Muscle of back (tissue), 11 donors: ENCODE measurements around the gene TIMM13. TPM values are rescaled to one million over a fixed set of nuclear protein-coding genes. Genes with fewer than 3 reads are reported as not detected.

Experiments used
- DNase-seq, 3 donors: peaks; one replicate each; pipeline versions ENCODE4 v3.0.0 to v3.0.0-alpha.2; 2013
- polyA plus RNA-seq, 10 donors: library from polyadenylated mRNA; unstranded; fragments of 120-200 nt; gene quantifications; one replicate each; pipeline ENCODE4 v1.2.1, GENCODE V29; 2013; ENCODE audit not compliant: insufficient read length in 10 of 10

Gene TIMM13
- polyA plus RNA-seq, 10 donors, result 56.2 to 113 (median 73.8) TPM

DNA sequence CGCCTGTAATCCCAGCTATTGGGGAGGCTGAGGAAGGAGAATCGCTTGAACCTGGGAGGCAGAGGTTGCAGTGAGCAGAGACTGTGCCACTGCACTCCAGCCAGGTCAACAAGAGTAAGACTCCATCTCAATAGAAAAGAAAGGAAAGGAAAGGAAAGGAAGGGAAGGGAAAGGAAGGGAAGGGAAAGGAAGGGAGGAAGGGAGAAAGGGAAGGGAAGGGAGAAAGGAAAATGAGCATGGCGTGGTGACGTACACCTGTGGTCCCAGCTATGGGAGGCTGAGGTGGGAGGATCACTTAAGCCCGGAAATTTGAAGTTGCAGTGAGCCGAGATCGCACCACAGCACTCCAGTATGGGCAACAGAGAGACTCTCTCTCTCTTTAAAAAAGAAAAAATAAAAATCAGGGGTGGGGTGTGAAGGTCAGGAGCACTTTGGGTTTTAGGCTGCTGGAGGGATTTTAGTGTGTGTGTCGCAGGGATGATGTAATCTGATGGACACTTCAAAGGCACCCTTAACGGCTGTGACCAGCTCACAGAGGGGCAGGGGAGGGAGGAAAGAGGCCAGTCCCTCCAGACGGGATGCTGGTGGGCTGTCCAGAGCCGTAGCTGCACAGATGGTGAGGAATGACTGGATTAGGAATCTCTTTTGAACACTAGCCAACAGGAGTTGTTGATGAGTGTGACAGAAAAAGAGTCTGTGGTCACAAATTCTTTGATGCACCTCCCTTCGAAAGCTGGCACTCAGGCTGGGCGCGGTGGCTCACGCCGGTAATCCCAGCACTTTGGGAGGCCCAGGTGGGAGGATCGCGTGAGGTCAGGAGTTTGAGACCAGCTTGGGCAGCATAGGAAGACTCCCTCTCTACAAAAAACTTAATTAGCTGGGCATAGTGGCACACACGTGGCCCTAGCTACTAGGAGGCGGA is 39.8 kb downstream of the TIMM13 start:
- no peak for DNase-seq

DNA sequence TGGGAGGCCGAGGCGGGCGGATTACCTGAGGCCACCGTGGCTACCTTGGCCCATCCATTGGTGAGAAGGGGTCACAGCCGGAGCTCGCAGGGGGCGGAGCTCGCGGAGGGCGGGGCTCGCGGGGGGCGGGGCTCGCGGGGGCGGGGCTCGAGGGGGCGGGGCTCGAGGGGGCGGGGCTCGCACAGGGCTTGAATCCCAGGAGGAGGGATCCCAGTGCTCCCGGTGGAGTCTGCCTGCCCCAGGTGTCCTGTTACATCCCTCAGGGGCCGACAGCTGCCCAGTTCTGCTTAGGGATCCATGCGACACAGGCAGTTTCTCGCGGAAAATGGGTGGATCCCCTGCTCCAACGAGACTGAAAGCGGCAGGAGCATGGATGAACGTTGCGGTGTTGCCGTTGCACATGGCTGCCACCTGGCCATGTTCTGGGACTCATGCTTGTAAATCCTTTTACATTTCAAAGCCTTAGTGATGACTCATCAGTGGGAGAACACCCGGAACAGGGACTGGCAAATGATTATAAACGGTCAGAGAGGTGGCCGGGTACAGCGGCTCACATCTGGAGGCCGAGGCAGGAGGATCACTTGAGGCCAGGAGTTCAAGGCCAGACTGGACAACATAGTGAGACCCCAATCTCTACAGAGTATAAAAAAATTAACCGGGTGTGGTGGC is 42.2 kb downstream of the TIMM13 start:
- peak in 1 of 3 donors; percentile 41 for DNase-seq

DNA sequence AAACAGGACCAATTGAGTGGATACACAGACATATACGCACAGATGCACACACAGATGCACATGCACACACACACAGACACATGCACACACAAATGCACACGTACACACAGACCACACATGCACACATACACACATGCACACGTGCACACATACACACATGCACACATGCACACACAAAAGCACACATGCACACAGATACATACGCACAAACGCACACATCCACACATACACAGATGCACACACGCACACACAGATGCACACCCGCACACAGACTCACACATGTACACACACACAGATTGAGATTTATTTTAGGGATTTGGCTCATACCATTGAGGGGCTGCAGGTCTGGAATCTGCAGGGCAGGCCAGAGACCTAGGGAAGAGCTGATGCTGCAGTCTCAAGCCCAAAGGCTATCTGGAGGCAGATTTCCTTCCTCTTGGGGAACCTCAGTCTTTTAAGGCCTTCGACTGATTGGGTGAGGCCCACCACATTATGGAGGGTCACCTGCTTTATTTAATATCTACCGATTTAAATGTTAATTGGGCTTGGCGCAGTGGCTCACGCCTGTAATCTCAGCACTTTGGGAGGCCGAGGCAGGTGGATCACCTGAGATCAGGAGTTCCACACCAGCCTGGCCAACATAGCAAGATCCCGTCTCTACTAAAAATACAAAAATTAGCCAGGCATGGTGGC is 44.7 kb downstream of the TIMM13 start:
- no peak for DNase-seq

DNA sequence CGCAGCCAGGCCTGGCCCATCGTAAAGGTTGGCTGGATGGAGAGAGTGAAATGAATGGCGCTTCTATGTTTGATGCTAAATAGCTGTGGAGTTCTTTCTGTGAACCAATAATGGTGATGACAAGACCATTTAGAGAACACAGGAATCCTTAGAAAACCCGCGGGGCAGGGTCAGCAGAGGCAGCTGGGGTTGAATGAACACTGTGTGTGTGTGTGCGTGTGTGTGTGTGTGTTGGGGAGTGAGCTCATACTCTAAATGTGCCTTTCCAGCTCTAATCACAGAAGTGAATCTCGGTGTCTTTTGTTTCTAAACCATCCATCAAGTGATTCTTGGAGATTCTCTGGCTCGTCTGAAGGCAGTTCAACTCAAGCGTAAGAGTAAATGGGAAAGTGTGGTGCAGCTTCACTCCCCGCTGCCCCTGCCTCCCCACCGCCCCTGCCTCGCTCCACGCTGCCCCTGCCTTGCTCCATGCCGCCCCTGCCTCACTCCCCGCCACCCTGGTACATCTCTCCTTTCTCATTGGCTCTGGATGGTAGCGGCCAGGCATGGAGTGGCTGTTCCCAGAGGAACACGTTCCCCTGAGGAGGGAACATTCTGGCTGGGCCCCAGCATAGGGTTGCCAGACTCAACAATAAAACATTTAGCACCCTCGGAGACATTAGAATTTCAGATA is 46.1 kb downstream of the TIMM13 start:
- no peak for DNase-seq

DNA sequence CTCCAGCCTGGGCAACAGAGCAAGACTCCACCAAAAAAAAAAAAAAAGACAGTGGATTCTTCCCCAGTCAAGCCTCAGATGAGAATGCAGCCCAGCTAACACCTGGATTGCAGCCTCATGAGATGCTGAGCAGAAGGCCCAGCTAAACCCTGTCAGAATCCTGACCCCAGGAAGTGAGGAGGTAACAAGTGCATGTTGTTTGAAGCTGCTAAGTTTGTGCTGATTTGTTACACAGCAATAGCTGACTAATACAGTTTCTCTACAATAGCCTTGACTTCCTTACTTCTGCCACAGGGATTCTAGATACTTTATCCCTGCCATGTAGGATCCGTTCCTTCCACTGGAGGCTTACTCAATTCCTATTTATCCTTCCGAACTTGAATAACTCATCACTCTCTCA is 46.8 kb downstream of the TIMM13 start:
- no peak for DNase-seq

DNA sequence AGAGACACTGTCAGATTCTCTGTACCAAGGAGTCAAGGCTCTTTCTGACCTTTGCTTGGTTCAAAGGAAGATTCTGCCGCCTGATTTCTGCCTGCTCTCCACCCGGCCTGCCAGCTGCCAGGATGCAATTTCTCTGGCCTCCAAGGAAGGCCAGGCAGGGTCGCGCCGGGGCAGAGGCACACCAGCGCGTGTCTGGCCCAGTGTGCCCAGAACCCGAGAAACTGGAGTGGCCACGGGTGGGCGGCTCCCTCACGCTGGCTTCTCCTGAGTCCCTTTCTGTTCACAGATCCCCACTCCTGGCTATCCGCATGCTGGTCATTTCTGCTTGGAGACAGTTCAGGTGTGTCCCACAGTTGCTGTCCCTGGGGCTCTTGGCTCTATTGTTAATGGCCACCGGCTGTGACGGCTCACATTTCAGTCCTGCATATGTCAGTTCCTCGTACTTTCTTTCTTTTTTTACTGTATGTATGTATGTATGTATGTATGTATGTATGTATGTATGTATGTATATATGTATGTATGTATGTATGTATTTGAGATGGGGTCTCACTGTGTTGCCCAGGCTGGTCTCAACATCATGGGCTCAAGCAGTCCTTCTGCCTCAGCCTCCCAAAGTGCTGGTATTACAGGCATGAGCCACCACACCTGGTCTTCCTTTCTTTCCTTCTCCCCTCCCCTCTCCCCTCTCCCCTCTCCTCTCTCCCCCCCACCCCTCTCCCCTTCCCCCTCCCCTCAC is 50.4 kb downstream of the TIMM13 start:
- DNase-seq, result no peak

Other genes with a start within 250 kb of the TIMM13 start
- gene PLEKHJ1, start 191.3 kb downstream of the TIMM13 start, polyA plus RNA-seq, result 10 to 100 TPM; 46.6 to 83.3 (median 62.3) TPM
- 10 to 100 TPM; 48.0 to 78.1 (median 59.7) TPM for gene SF3A2, start 190.8 kb downstream of the TIMM13 start, polyA plus RNA-seq
- gene AMH, start 178.3 kb downstream of the TIMM13 start, polyA plus RNA-seq, result 1 to 10 TPM; 1.4 to 6.6 (median 3.0) TPM
- gene JSRP1, start 171.2 kb downstream of the TIMM13 start, polyA plus RNA-seq, result 10 to 100 TPM; 46.9 to 73.3 (median 52.7) TPM
- under 1 TPM in 8 of 10 donors, not detected in 2; 0.05 to 0.24 (median 0.09) TPM for gene PEAK3, start 145.4 kb downstream of the TIMM13 start, polyA plus RNA-seq
- under 1 TPM in 4 of 10 donors, not detected in 6; 0.05 to 0.27 (median 0.09) TPM for gene LINGO3, start 119.4 kb downstream of the TIMM13 start, polyA plus RNA-seq
- 100 to 1,000 TPM in 1 of 10 donors, 10 to 100 TPM in 9; 51.1 to 113 (median 65.5) TPM for gene LSM7, start 99.0 kb downstream of the TIMM13 start, polyA plus RNA-seq
- 10 to 100 TPM; 18.7 to 52.0 (median 35.8) TPM for gene SPPL2B, start 98.9 kb downstream of the TIMM13 start, polyA plus RNA-seq
- under 1 TPM; 0.11 to 0.64 (median 0.17) TPM for gene TMPRSS9, start 67.3 kb downstream of the TIMM13 start, polyA plus RNA-seq
- 100 to 1,000 TPM in 1 of 10 donors, 10 to 100 TPM in 9; 46.0 to 112 (median 63.7) TPM for gene LMNB2, start 29.4 kb upstream of the TIMM13 start, polyA plus RNA-seq
- gene GADD45B, start 48.5 kb upstream of the TIMM13 start, polyA plus RNA-seq, result 10 to 100 TPM in 7 of 10 donors, 1 to 10 TPM in 3; 5.8 to 34.0 (median 10.3) TPM